ENCODE measurements around the gene RPA3.

RPA3 gene

DNA sequence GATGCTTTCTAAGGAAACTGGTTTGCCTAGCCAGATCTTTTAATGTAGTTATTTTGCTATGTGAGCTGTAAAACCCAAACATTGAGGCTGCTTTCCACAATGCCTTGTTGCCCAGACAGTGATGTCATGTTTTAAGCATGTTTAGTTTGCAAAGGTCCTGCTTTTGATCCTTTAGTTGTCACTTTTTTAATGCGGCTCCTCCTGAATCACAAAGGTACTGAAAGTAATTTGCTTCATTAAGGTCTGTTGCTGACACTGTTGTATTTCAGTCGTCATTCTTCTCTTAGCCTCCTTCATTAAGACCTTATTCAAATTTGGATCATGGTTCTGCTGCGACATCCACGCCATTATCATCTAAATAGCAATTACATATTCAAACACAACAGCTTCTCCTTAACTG is 10.6 kb downstream of the RPA3 start:
- TF ChIP-seq RAD21 (IDR thresholded peaks at IDR 0.05; ENCODE audit: low read depth): no peak
- TF ChIP-seq, protein P1, sequence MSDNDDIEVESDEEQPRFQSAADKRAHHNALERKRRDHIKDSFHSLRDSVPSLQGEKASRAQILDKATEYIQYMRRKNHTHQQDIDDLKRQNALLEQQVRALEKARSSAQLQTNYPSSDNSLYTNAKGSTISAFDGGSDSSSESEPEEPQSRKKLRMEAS (IDR thresholded peaks at IDR 0.05): no peak
- no peak for TF ChIP-seq TEAD4 (IDR thresholded peaks at IDR 0.05)
- TF ChIP-seq TCF12 (IDR thresholded peaks at IDR 0.05; ENCODE audit: low read depth): no peak
- TF ChIP-seq, protein P2, sequence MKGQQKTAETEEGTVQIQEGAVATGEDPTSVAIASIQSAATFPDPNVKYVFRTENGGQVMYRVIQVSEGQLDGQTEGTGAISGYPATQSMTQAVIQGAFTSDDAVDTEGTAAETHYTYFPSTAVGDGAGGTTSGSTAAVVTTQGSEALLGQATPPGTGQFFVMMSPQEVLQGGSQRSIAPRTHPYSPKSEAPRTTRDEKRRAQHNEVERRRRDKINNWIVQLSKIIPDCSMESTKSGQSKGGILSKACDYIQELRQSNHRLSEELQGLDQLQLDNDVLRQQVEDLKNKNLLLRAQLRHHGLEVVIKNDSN (IDR thresholded peaks at IDR 0.05): no peak
- TF ChIP-seq EP300 (IDR thresholded peaks at IDR 0.05; ENCODE audit: borderline replicate concordance): no peak

DNA sequence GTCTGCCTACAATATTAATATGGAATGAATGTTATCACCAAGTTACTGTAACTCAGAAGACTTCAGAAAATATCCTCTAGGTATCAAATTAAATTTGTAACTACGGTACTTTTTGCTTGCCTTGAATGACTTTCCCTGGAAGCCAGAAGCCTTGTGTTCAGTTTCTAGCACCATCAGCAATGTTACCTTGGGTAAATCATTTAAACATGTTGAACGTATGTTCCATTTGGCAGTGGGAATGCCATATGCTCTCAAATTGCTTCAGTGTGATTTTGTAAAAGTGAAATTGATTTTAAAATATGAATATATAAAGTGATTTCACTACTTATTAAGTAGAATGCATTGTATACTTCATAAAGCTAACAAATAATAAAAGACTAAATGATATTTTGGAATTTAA is 11.2 kb downstream of the RPA3 start:
- TF ChIP-seq TAF1 (IDR thresholded peaks at IDR 0.05; ENCODE audit: low read depth) (no peak), NFIC (IDR thresholded peaks at IDR 0.05) (no peak), TEAD4 (IDR thresholded peaks at IDR 0.05) (no peak), RAD21 (IDR thresholded peaks at IDR 0.05; ENCODE audit: low read depth) (no peak), EGR1 (IDR thresholded peaks at IDR 0.05) (no peak), FOXM1 (IDR thresholded peaks at IDR 0.05; ENCODE audit: borderline replicate concordance, low read depth) (no peak), ZBTB7A (IDR thresholded peaks at IDR 0.05; ENCODE audit: low read depth) (no peak), EP300 (IDR thresholded peaks at IDR 0.05; ENCODE audit: borderline replicate concordance) (no peak), CREB1 (IDR thresholded peaks at IDR 0.05; ENCODE audit: low read depth) (no peak), CEBPB (IDR thresholded peaks at IDR 0.05) (no peak), YY1 (IDR thresholded peaks at IDR 0.05; ENCODE audit: low read depth) (no peak), TCF12 (IDR thresholded peaks at IDR 0.05; ENCODE audit: low read depth) (no peak)
- TF ChIP-seq, protein P1 (IDR thresholded peaks at IDR 0.05): no peak
- TF ChIP-seq, protein P2 (IDR thresholded peaks at IDR 0.05): no peak
- TF ChIP-seq, protein P3, sequence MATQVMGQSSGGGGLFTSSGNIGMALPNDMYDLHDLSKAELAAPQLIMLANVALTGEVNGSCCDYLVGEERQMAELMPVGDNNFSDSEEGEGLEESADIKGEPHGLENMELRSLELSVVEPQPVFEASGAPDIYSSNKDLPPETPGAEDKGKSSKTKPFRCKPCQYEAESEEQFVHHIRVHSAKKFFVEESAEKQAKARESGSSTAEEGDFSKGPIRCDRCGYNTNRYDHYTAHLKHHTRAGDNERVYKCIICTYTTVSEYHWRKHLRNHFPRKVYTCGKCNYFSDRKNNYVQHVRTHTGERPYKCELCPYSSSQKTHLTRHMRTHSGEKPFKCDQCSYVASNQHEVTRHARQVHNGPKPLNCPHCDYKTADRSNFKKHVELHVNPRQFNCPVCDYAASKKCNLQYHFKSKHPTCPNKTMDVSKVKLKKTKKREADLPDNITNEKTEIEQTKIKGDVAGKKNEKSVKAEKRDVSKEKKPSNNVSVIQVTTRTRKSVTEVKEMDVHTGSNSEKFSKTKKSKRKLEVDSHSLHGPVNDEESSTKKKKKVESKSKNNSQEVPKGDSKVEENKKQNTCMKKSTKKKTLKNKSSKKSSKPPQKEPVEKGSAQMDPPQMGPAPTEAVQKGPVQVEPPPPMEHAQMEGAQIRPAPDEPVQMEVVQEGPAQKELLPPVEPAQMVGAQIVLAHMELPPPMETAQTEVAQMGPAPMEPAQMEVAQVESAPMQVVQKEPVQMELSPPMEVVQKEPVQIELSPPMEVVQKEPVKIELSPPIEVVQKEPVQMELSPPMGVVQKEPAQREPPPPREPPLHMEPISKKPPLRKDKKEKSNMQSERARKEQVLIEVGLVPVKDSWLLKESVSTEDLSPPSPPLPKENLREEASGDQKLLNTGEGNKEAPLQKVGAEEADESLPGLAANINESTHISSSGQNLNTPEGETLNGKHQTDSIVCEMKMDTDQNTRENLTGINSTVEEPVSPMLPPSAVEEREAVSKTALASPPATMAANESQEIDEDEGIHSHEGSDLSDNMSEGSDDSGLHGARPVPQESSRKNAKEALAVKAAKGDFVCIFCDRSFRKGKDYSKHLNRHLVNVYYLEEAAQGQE (IDR thresholded peaks at IDR 0.05; ENCODE audit: low read depth): no peak

DNA sequence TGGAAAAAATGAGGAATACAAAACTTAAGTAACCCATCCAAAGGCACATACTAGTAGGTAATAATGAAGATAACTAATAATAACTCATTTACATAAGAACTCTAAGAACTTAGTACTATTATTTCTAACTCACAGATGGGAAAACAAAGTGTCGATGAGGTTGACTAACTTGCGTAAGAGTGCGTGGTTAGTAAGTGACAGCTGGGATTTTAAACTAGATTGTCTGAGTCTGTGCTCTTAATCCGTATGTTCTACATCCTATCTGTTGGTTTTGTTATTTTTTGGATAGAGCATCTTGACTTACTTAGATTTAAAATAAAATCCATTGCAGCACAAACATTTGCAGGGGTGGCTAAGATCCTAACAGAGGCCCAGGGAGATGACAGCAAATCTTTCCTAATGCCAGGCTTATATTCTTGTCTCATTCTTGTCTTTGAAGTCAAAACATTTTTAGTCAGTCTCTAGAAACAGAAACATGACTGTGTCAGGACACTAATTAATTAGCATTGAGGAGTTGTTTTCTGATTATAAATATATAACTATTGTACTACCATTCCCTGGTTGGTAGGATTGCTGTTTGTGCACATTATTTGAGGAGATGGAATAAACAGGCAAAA is 11.7 kb downstream of the RPA3 start:
- TF ChIP-seq, protein P2 (IDR thresholded peaks at IDR 0.05): no peak
- TF ChIP-seq EP300 (IDR thresholded peaks at IDR 0.05; ENCODE audit: borderline replicate concordance): no peak
- no peak for TF ChIP-seq FOXM1 (IDR thresholded peaks at IDR 0.05; ENCODE audit: borderline replicate concordance, low read depth)
- no peak for TF ChIP-seq TCF12 (IDR thresholded peaks at IDR 0.05; ENCODE audit: low read depth)

DNA sequence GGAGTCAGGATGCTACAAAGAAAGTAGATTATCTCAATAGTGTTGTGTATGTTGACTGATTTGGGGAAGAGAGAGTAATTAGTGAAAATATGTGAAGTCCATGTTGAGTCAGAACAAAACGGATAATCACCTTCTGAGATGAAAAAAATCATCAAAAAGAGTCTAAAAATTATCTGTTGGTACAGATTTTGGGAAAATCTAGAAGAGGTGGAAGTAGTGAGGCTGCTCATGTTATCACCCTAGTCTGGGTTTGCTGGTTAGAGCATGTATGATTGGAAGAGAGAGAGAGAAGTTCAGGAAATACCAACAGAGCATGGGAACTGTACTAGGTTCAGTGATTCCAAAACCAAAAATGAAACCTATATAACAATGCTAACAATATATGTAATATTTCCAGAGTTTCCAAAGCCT is 12.3 kb downstream of the RPA3 start:
- TF ChIP-seq EP300 (IDR thresholded peaks at IDR 0.05; ENCODE audit: borderline replicate concordance): no peak
- TF ChIP-seq NFIC (IDR thresholded peaks at IDR 0.05): no peak
- TF ChIP-seq, protein P2 (IDR thresholded peaks at IDR 0.05): no peak
- TF ChIP-seq, protein P3 (IDR thresholded peaks at IDR 0.05; ENCODE audit: low read depth): no peak
- TF ChIP-seq TEAD4 (IDR thresholded peaks at IDR 0.05): no peak
- no peak for TF ChIP-seq YY1 (IDR thresholded peaks at IDR 0.05; ENCODE audit: low read depth)
- no peak for TF ChIP-seq TAF1 (IDR thresholded peaks at IDR 0.05; ENCODE audit: low read depth)
- TF ChIP-seq CEBPB (IDR thresholded peaks at IDR 0.05): no peak
- TF ChIP-seq, protein P1 (IDR thresholded peaks at IDR 0.05): no peak
- TF ChIP-seq TCF12 (IDR thresholded peaks at IDR 0.05; ENCODE audit: low read depth): no peak
- no peak for TF ChIP-seq EGR1 (IDR thresholded peaks at IDR 0.05)
- no peak for TF ChIP-seq ZBTB7A (IDR thresholded peaks at IDR 0.05; ENCODE audit: low read depth)

- TF ChIP-seq NFIC (IDR thresholded peaks at IDR 0.05) (no peak), RAD21 (IDR thresholded peaks at IDR 0.05; ENCODE audit: low read depth) (no peak), EP300 (IDR thresholded peaks at IDR 0.05; ENCODE audit: borderline replicate concordance) (no peak), CREB1 (IDR thresholded peaks at IDR 0.05; ENCODE audit: low read depth) (no peak), ZBTB7A (IDR thresholded peaks at IDR 0.05; ENCODE audit: low read depth) (no peak), TEAD4 (IDR thresholded peaks at IDR 0.05) (no peak), YY1 (IDR thresholded peaks at IDR 0.05; ENCODE audit: low read depth) (no peak), TAF1 (IDR thresholded peaks at IDR 0.05; ENCODE audit: low read depth) (no peak), CEBPB (IDR thresholded peaks at IDR 0.05) (no peak), TCF12 (IDR thresholded peaks at IDR 0.05; ENCODE audit: low read depth) (no peak), EGR1 (IDR thresholded peaks at IDR 0.05) (no peak), FOXM1 (IDR thresholded peaks at IDR 0.05; ENCODE audit: borderline replicate concordance, low read depth) (no peak)
- TF ChIP-seq, protein P3 (IDR thresholded peaks at IDR 0.05; ENCODE audit: low read depth): no peak
- TF ChIP-seq, protein P2 (IDR thresholded peaks at IDR 0.05): no peak
- TF ChIP-seq, protein P1 (IDR thresholded peaks at IDR 0.05): no peak
Measured at GRCh38 chr7:7705318-7705717, 13.1 kb downstream of the RPA3 start.

Data from Ishikawa (cell line).